Measurements from ENCODE around the gene COLEC11. TPM values are rescaled to one million over a fixed set of nuclear protein-coding genes. Genes with fewer than 3 reads are reported as not detected.

The COLEC11 gene
- total and polyA plus RNA-seq, 2 of the 13 experiments (the other 11 are each of a cell fraction or from before 2014, with no cell fraction given): 1.5 to 3.0 TPM

DNA sequence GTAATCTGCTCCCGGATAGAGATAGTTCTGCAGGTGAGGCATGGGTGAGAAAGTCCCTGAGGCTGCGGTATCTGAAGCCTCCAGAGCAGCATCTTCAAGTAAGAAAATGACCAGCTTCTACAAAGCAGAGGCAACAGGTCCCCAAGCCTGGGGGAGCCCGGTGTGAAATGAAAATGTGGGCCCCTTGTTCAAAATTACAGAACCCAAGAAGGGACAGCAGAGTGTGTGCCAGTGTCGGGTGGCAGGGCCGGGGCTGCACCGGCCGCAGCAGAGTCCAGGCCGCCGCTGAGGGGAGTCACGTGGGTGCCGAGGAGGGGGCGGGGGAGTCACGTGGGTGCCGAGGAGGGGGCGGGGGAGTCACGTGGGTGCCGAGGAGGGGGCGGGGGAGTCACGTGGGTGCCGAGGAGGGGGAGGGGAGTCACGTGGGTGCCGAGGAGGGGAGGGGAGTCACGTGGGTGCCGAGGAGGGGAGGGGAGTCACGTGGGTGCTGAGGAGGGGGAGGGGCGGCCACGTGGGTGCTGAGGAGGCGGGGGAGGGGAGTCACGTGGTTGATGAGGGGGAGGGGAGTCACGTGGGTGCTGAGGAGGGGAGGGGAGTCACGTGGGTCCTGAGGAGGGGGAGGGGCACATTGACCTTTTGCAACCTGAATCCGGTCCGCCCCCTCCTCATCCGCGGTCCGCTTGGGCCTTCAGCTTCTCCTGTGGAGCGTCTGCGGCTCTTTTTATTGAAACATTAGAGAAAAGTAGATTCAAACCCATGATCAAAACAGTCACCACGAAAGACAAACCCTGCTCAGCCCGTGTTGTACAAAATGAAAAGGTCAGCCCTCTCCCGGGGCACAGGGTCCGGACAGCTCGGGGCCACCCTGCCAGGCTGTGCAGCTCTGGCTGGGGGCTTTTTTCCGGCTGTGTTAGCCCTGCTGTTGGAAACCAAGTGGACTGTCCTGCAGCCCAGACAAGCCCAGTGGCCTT lies 10.4 kb downstream of the COLEC11 start (continued):
- TF ChIP-seq, protein P1, sequence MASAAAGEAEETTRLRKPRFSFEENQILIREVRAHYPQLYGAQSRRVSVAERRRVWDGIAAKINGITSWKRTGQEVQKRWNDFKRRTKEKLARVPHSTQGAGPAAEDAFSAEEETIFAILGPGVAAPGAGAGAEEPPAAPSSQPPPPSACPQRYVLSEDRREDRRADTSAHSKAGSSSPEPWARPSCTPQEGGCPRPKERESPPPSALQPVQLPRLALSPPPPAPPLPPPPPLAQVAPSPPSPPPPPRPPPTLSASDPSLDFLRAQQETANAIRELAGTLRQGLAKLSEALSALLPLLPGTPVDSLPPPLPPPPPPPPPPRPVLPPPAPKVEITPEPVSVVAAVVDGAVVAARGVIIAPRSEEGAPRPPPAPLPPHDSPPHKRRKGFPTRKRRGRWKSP (CRISPR knock-in tag; IDR thresholded peaks at IDR 0.05): 0 out of 2 replicates have a peak, but pooled peaks have one; percentile 19
- TF ChIP-seq PHF20 (CRISPR knock-in tag; IDR thresholded peaks at IDR 0.05) (peak; percentile 78), PHF21A (CRISPR knock-in tag; IDR thresholded peaks at IDR 0.05) (no peak), NR2F2 (IDR thresholded peaks at IDR 0.05; ENCODE audit: borderline replicate concordance, low read depth) (no peak; the same call in 1 of the 2 replicates), ZMYM2 (CRISPR knock-in tag; IDR thresholded peaks at IDR 0.05) (no peak), KLF12 (CRISPR knock-in tag; IDR thresholded peaks at IDR 0.05; ENCODE audit: borderline replicate concordance) (no peak), ZBTB38 (CRISPR knock-in tag; IDR thresholded peaks at IDR 0.05) (peak; percentile 68), TBX2 (CRISPR knock-in tag; IDR thresholded peaks at IDR 0.05; ENCODE audit: borderline replicate concordance) (peak; percentile 62), HOXA9 (CRISPR knock-in tag; IDR thresholded peaks at IDR 0.05; ENCODE audit: borderline replicate concordance) (no peak), ZNF616 (CRISPR knock-in tag; IDR thresholded peaks at IDR 0.05; ENCODE audit: low read depth) (no peak)
- TF ChIP-seq, protein P2, sequence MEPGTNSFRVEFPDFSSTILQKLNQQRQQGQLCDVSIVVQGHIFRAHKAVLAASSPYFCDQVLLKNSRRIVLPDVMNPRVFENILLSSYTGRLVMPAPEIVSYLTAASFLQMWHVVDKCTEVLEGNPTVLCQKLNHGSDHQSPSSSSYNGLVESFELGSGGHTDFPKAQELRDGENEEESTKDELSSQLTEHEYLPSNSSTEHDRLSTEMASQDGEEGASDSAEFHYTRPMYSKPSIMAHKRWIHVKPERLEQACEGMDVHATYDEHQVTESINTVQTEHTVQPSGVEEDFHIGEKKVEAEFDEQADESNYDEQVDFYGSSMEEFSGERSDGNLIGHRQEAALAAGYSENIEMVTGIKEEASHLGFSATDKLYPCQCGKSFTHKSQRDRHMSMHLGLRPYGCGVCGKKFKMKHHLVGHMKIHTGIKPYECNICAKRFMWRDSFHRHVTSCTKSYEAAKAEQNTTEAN (CRISPR knock-in tag; conservative IDR thresholded peaks at IDR 0.05): no peak
- TF ChIP-seq, protein P3, sequence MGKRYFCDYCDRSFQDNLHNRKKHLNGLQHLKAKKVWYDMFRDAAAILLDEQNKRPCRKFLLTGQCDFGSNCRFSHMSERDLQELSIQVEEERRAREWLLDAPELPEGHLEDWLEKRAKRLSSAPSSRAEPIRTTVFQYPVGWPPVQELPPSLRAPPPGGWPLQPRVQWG (CRISPR knock-in tag; IDR thresholded peaks at IDR 0.05; ENCODE audit: borderline replicate concordance, low read depth): no peak
- TF ChIP-seq, protein P4, sequence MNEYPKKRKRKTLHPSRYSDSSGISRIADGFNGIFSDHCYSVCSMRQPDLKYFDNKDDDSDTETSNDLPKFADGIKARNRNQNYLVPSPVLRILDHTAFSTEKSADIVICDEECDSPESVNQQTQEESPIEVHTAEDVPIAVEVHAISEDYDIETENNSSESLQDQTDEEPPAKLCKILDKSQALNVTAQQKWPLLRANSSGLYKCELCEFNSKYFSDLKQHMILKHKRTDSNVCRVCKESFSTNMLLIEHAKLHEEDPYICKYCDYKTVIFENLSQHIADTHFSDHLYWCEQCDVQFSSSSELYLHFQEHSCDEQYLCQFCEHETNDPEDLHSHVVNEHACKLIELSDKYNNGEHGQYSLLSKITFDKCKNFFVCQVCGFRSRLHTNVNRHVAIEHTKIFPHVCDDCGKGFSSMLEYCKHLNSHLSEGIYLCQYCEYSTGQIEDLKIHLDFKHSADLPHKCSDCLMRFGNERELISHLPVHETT (CRISPR knock-in tag; conservative IDR thresholded peaks at IDR 0.05): 0 out of 2 replicates have a peak, but pooled peaks have one; percentile 46
- TF ChIP-seq, protein P5, sequence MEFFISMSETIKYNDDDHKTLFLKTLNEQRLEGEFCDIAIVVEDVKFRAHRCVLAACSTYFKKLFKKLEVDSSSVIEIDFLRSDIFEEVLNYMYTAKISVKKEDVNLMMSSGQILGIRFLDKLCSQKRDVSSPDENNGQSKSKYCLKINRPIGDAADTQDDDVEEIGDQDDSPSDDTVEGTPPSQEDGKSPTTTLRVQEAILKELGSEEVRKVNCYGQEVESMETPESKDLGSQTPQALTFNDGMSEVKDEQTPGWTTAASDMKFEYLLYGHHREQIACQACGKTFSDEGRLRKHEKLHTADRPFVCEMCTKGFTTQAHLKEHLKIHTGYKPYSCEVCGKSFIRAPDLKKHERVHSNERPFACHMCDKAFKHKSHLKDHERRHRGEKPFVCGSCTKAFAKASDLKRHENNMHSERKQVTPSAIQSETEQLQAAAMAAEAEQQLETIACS (CRISPR knock-in tag; IDR thresholded peaks at IDR 0.05): no peak
- TF ChIP-seq, protein P6, sequence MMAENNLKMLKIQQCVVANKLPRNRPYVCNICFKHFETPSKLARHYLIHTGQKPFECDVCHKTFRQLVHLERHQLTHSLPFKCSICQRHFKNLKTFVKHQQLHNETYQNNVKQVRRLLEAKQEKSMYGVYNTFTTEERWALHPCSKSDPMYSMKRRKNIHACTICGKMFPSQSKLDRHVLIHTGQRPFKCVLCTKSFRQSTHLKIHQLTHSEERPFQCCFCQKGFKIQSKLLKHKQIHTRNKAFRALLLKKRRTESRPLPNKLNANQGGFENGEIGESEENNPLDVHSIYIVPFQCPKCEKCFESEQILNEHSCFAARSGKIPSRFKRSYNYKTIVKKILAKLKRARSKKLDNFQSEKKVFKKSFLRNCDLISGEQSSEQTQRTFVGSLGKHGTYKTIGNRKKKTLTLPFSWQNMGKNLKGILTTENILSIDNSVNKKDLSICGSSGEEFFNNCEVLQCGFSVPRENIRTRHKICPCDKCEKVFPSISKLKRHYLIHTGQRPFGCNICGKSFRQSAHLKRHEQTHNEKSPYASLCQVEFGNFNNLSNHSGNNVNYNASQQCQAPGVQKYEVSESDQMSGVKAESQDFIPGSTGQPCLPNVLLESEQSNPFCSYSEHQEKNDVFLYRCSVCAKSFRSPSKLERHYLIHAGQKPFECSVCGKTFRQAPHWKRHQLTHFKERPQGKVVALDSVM (CRISPR knock-in tag; IDR thresholded peaks at IDR 0.05): no peak
- TF ChIP-seq, protein P7, sequence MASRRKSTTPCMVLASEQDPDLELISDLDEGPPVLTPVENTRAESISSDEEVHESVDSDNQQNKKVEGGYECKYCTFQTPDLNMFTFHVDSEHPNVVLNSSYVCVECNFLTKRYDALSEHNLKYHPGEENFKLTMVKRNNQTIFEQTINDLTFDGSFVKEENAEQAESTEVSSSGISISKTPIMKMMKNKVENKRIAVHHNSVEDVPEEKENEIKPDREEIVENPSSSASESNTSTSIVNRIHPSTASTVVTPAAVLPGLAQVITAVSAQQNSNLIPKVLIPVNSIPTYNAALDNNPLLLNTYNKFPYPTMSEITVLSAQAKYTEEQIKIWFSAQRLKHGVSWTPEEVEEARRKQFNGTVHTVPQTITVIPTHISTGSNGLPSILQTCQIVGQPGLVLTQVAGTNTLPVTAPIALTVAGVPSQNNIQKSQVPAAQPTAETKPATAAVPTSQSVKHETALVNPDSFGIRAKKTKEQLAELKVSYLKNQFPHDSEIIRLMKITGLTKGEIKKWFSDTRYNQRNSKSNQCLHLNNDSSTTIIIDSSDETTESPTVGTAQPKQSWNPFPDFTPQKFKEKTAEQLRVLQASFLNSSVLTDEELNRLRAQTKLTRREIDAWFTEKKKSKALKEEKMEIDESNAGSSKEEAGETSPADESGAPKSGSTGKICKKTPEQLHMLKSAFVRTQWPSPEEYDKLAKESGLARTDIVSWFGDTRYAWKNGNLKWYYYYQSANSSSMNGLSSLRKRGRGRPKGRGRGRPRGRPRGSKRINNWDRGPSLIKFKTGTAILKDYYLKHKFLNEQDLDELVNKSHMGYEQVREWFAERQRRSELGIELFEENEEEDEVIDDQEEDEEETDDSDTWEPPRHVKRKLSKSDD (CRISPR knock-in tag; IDR thresholded peaks at IDR 0.05; ENCODE audit: low read depth): no peak
